AG09319 (cell line): ENCODE results near the gene ACSF2.

Experiments used
- DNase-seq: peaks from one replicate; pipeline ENCODE4 v3.0.0-alpha.2; 2010; ENCODE audit warnings: low read depth; ENCODE audit errors: extremely low read depth
- CTCF ChIP-seq: IDR thresholded peaks from 2 replicates; pipeline ENCODE4 v1.5.1; 2011; ENCODE audit warnings: low read depth, mild to moderate bottlenecking, inconsistent platforms, low read length, moderate library complexity

Gene ACSF2

GRCh38 chr17:50445730-50446325, 19.8 kb downstream of the ACSF2 start:
- no peak for TF ChIP-seq CTCF
- no peak for DNase-seq

GRCh38 chr17:50447870-50448595, 22.0 kb downstream of the ACSF2 start:
- TF ChIP-seq CTCF, result no peak
- DNase-seq, result no peak

- TF ChIP-seq CTCF, result no peak
- no peak for DNase-seq
Measured at GRCh38 chr17:50448643-50449042, 22.6 kb downstream of the ACSF2 start.

GRCh38 chr17:50451943-50452629, 26.1 kb downstream of the ACSF2 start:
- no peak for DNase-seq
- no peak for TF ChIP-seq CTCF

GRCh38 chr17:50452630-50453300, 26.7 kb downstream of the ACSF2 start:
- no peak for DNase-seq

GRCh38 chr17:50453901-50454300, 27.9 kb downstream of the ACSF2 start:
- no peak for DNase-seq
- no peak for TF ChIP-seq CTCF

More at GRCh38 chr17:50452630-50453300, 26.7 kb downstream of the ACSF2 start:
- no peak for TF ChIP-seq CTCF
